Measurements from ENCODE around the gene AWAT2.

Gene AWAT2

DNA sequence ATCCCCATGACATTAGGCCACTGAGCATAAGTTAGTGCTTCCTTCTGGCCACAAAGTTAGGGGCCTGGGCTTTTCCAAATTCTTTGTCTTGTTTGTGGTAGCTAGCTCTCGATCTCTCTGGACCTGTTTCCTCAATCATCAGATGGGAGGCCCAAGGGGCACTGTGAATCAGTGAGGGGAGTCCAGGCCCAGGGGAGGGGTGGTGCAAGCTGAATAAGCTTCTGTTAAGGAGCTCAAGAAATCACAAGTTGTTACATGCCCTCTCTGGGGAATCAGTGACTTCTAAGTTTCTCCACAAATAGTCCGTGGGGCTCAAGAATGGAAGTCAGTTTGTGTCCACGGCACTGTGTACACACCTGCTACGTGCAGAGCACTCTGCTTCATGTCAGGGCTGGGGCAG lies 15.1 kb downstream of the AWAT2 start:
- no peak overlapping the region for H3K14ac ChIP-seq (ENCODE audit: low read length in 2 of 2)
- H2AFZ ChIP-seq (ENCODE audit: low read depth, low read length) = no peak overlapping the region
- no peak for DNase-seq
- H3K27me3 ChIP-seq (ENCODE audit: control insufficient read depth in 1 of 2, insufficient read depth in 1 of 2, low read length in 2 of 2) = peaks cover 0 to 49% of the 10 kb centered on the region in 2 experiments
- H2BK12ac ChIP-seq (ENCODE audit: low read length in 2 of 2) = no peak overlapping the region
- H3K4me1 ChIP-seq (ENCODE audit: control insufficient read depth, insufficient read depth, low read depth, low read length) = no peaks in the 10 kb centered on the region
- no peak overlapping the region for H2BK120ac ChIP-seq (ENCODE audit: low read depth, low read length)
- H4K91ac ChIP-seq (ENCODE audit: low read length) = no peak overlapping the region
- H3K9me3 ChIP-seq (ENCODE audit: control insufficient read depth, low read length) = no peaks in the 10 kb centered on the region
- no peak overlapping the region for H2BK15ac ChIP-seq (ENCODE audit: low read depth, poor library complexity, severe bottlenecking)
- no peak overlapping the region for H2AK5ac ChIP-seq (ENCODE audit: low read length, severe bottlenecking)
- H4K8ac ChIP-seq (ENCODE audit: low read length) = no peak overlapping the region
- no peaks in the 10 kb centered on the region for H3K79me1 ChIP-seq (replicated peaks; ENCODE audit: low read length, poor library complexity, severe bottlenecking)
- no peak overlapping the region for H3K4me3 ChIP-seq (ENCODE audit: insufficient read depth in 1 of 2, low read depth in 1 of 2, low read length in 2 of 2)
- H3K36me3 ChIP-seq (ENCODE audit: control insufficient read depth in 1 of 2, insufficient read depth in 2 of 2, low read depth in 1 of 2, low read length in 2 of 2) = no peaks in the 10 kb centered on the region
- no peak overlapping the region for H3K27ac ChIP-seq (ENCODE audit: low read length, poor library complexity, severe bottlenecking)
- H3K4me2 ChIP-seq (ENCODE audit: low read length, poor library complexity, severe bottlenecking) = no peak overlapping the region
- H2BK5ac ChIP-seq (ENCODE audit: low read depth, low read length, poor library complexity, severe bottlenecking) = no peak overlapping the region
- H3K9ac ChIP-seq (ENCODE audit: low read length) = no peak overlapping the region
- no peak overlapping the region for H3K23ac ChIP-seq (ENCODE audit: low read length in 2 of 2)
- H3K4ac ChIP-seq (ENCODE audit: low read depth in 1 of 2, low read length in 2 of 2) = no peak overlapping the region
- H3K18ac ChIP-seq (ENCODE audit: low read depth in 1 of 2, low read length in 2 of 2) = no peak overlapping the region
- WGBS = 72% methylated on average over 3 of the region's 4 CpGs

DNA sequence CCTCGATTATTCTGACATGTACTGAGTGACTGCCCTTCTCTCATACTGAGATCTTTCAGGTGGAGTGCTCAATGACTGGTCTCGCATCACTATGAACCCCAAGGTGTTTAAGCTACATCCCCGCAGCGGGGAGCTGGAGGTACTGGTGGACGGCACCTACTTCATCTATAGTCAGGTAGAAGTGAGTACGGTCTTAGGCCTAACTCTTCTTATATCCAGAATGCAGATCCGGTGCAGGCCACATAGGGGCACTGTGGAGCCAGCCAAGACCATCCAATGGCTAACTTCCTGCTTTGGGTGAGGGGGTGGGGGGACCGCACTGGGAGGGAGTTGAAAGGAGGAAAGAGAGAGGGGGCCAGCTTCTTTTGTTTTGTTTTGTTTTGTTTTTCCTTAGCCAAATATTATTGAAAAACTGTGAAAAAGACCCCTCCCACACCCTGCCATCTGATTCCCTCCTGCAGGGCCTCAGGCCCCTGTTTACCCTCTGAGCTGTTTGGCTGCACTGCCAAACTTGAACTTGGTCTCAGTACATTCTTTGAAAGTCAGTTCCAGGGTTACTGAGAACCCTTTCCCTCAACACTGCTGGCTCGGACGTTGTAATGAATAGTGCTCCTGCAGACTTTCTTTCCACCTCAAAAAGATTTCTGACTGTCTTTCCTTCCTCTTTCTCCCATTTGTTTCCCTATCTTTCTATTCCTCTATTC lies 16.2 kb downstream of the AWAT2 start:
- no peaks in the 10 kb centered on the region for H3K9me3 ChIP-seq (ENCODE audit: control insufficient read depth, low read length)
- H3K9ac ChIP-seq (ENCODE audit: low read length) = no peak overlapping the region
- no peak overlapping the region for H2AK5ac ChIP-seq (ENCODE audit: low read length, severe bottlenecking)
- peak; percentile 2 for DNase-seq
- no peaks in the 10 kb centered on the region for H3K79me1 ChIP-seq (replicated peaks; ENCODE audit: low read length, poor library complexity, severe bottlenecking)
- no peak overlapping the region for H2BK15ac ChIP-seq (ENCODE audit: low read depth, poor library complexity, severe bottlenecking)
- no peak overlapping the region for H2AFZ ChIP-seq (ENCODE audit: low read depth, low read length)
- no peak overlapping the region for H3K4me2 ChIP-seq (ENCODE audit: low read length, poor library complexity, severe bottlenecking)
- no peaks in the 10 kb centered on the region for H3K36me3 ChIP-seq (ENCODE audit: control insufficient read depth in 1 of 2, insufficient read depth in 2 of 2, low read depth in 1 of 2, low read length in 2 of 2)
- H3K4me3 ChIP-seq (ENCODE audit: insufficient read depth in 1 of 2, low read depth in 1 of 2, low read length in 2 of 2) = no peak overlapping the region
- H2BK5ac ChIP-seq (ENCODE audit: low read depth, low read length, poor library complexity, severe bottlenecking) = no peak overlapping the region
- no peak overlapping the region for H3K14ac ChIP-seq (ENCODE audit: low read length in 2 of 2)
- H4K8ac ChIP-seq (ENCODE audit: low read length) = no peak overlapping the region
- no peak overlapping the region for H3K23ac ChIP-seq (ENCODE audit: low read length in 2 of 2)
- H2BK120ac ChIP-seq (ENCODE audit: low read depth, low read length) = no peak overlapping the region
- H3K27me3 ChIP-seq (ENCODE audit: control insufficient read depth in 1 of 2, insufficient read depth in 1 of 2, low read length in 2 of 2) = peaks cover 0 to 57% of the 10 kb centered on the region in 2 experiments
- H3K4ac ChIP-seq (ENCODE audit: low read depth in 1 of 2, low read length in 2 of 2) = no peak overlapping the region
- H3K18ac ChIP-seq (ENCODE audit: low read depth in 1 of 2, low read length in 2 of 2) = no peak overlapping the region
- no peak overlapping the region for H2BK12ac ChIP-seq (ENCODE audit: low read length in 2 of 2)
- H4K91ac ChIP-seq (ENCODE audit: low read length) = no peak overlapping the region
- WGBS = 60% methylated on average over 8 of the region's 10 CpGs
- no peaks in the 10 kb centered on the region for H3K4me1 ChIP-seq (ENCODE audit: control insufficient read depth, insufficient read depth, low read depth, low read length)
- H3K27ac ChIP-seq (ENCODE audit: low read length, poor library complexity, severe bottlenecking) = no peak overlapping the region

DNA sequence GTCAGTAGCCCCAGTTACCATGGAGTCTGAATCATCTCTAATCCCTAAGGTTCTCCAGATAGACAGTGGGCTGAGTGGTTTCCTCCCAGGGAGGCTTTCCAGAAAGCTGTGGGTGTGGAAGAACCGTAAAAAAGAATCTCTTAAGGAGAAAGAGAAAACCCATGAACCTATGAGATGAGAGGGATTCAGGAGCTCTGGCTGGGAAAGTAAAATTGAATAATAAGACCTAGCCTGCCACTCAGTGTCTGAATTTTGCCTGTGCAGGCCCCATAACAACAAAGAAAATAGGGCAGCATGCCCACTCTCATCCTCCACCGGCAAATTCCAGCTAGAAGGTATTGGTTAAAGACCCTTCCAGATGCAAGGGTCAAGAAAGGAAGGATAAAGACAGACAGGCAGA lies 16.9 kb downstream of the AWAT2 start:
- Histone ChIP-seq H3K14ac (ENCODE audit: low read length in 2 of 2) (no peak overlapping the region), H4K8ac (ENCODE audit: low read length) (no peak overlapping the region), H2BK15ac (ENCODE audit: low read depth, poor library complexity, severe bottlenecking) (no peak overlapping the region), H3K27ac (ENCODE audit: low read length, poor library complexity, severe bottlenecking) (no peak overlapping the region), H3K4me3 (ENCODE audit: insufficient read depth in 1 of 2, low read depth in 1 of 2, low read length in 2 of 2) (no peak overlapping the region), H2AK5ac (ENCODE audit: low read length, severe bottlenecking) (no peak overlapping the region), H3K9me3 (ENCODE audit: control insufficient read depth, low read length) (no peaks in the 10 kb centered on the region), H2BK5ac (ENCODE audit: low read depth, low read length, poor library complexity, severe bottlenecking) (no peak overlapping the region), H2AFZ (ENCODE audit: low read depth, low read length) (no peak overlapping the region), H3K4me1 (ENCODE audit: control insufficient read depth, insufficient read depth, low read depth, low read length) (no peaks in the 10 kb centered on the region), H3K4me2 (ENCODE audit: low read length, poor library complexity, severe bottlenecking) (no peak overlapping the region), H3K9ac (ENCODE audit: low read length) (no peak overlapping the region), H3K23ac (ENCODE audit: low read length in 2 of 2) (no peak overlapping the region), H2BK120ac (ENCODE audit: low read depth, low read length) (no peak overlapping the region), H3K18ac (ENCODE audit: low read depth in 1 of 2, low read length in 2 of 2) (no peak overlapping the region), H3K27me3 (ENCODE audit: control insufficient read depth in 1 of 2, insufficient read depth in 1 of 2, low read length in 2 of 2) (peaks cover 0 to 57% of the 10 kb centered on the region in 2 experiments), H3K36me3 (ENCODE audit: control insufficient read depth in 1 of 2, insufficient read depth in 2 of 2, low read depth in 1 of 2, low read length in 2 of 2) (no peaks in the 10 kb centered on the region), H4K91ac (ENCODE audit: low read length) (no peak overlapping the region), H2BK12ac (ENCODE audit: low read length in 2 of 2) (no peak overlapping the region), H3K4ac (ENCODE audit: low read depth in 1 of 2, low read length in 2 of 2) (no peak overlapping the region), H3K79me1 (replicated peaks; ENCODE audit: low read length, poor library complexity, severe bottlenecking) (no peaks in the 10 kb centered on the region)
- 75% methylated on average over 1 of the region's 2 CpGs for WGBS
- DNase-seq = no peak

DNA sequence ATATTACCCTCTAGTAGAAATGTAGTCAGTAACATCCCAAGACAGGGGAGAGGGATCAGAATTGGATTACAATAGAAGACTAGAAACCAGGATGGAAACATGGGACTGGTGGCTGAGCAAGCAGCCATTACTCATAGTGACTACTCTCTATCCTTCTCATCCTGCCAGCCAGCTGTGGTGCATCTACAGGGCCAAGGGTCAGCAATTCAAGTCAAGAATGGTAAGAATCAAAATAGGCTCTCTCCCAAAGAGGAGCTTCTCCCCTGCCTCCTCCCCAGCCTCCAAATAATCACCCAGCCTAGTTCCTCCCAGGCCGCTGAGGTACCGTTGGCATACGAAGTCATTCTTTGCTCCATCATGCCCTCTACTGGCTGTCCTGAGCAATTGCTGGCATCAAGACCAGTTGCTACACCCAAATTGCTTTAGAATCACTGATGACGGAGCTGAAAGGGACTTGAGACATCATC lies 19.4 kb downstream of the AWAT2 start:
- Histone ChIP-seq H3K36me3 (ENCODE audit: control insufficient read depth in 1 of 2, insufficient read depth in 2 of 2, low read depth in 1 of 2, low read length in 2 of 2) (no peaks in the 10 kb centered on the region), H3K79me1 (replicated peaks; ENCODE audit: low read length, poor library complexity, severe bottlenecking) (no peaks in the 10 kb centered on the region), H3K4me1 (ENCODE audit: control insufficient read depth, insufficient read depth, low read depth, low read length) (no peaks in the 10 kb centered on the region), H3K27ac (ENCODE audit: low read length, poor library complexity, severe bottlenecking) (no peak overlapping the region), H3K9me3 (ENCODE audit: control insufficient read depth, low read length) (no peaks in the 10 kb centered on the region), H3K14ac (ENCODE audit: low read length in 2 of 2) (no peak overlapping the region), H2BK5ac (ENCODE audit: low read depth, low read length, poor library complexity, severe bottlenecking) (no peak overlapping the region), H3K23ac (ENCODE audit: low read length in 2 of 2) (no peak overlapping the region), H3K27me3 (ENCODE audit: control insufficient read depth in 1 of 2, insufficient read depth in 1 of 2, low read length in 2 of 2) (peaks cover 0 to 47% of the 10 kb centered on the region in 2 experiments), H3K4me3 (ENCODE audit: insufficient read depth in 1 of 2, low read depth in 1 of 2, low read length in 2 of 2) (no peak overlapping the region), H3K4ac (ENCODE audit: low read depth in 1 of 2, low read length in 2 of 2) (no peak overlapping the region), H2BK120ac (ENCODE audit: low read depth, low read length) (no peak overlapping the region), H2BK12ac (ENCODE audit: low read length in 2 of 2) (no peak overlapping the region), H2AFZ (ENCODE audit: low read depth, low read length) (no peak overlapping the region), H3K9ac (ENCODE audit: low read length) (no peak overlapping the region), H2AK5ac (ENCODE audit: low read length, severe bottlenecking) (no peak overlapping the region), H4K8ac (ENCODE audit: low read length) (no peak overlapping the region), H3K4me2 (ENCODE audit: low read length, poor library complexity, severe bottlenecking) (no peak overlapping the region), H4K91ac (ENCODE audit: low read length) (no peak overlapping the region), H3K18ac (ENCODE audit: low read depth in 1 of 2, low read length in 2 of 2) (no peak overlapping the region), H2BK15ac (ENCODE audit: low read depth, poor library complexity, severe bottlenecking) (no peak overlapping the region)
- peak; percentile 29 for DNase-seq
- WGBS = 2% methylated on average over 3 of the region's 4 CpGs

All from mesenchymal stem cell (in vitro differentiated cells and primary cell).